NT2/D1 (cell line): ENCODE measurements around the gene CCSAP.

Experiments used
- SUZ12 ChIP-seq: IDR thresholded peaks from 2 replicates; pipeline ENCODE4 v1.6.1; 2011; ENCODE audit not compliant: insufficient read length, insufficient read depth; ENCODE audit errors: extremely low read depth
- YY1 ChIP-seq: IDR thresholded peaks from 2 replicates; pipeline ENCODE4 v1.6.1; 2011; ENCODE audit not compliant: insufficient read length, insufficient read depth
- ZNF274 ChIP-seq: IDR thresholded peaks from 2 replicates; pipeline ENCODE4 v1.6.1; 2011; ENCODE audit warnings: mild to moderate bottlenecking, low read depth, low read length

- no peak for TF ChIP-seq YY1
- TF ChIP-seq ZNF274 = no peak
- TF ChIP-seq SUZ12 = no peak
Measured at GRCh38 chr1:229323201-229323600, 19.6 kb downstream of the CCSAP start.
